ENCODE measurements around the gene PLEKHA3. TPM values are rescaled to one million over a fixed set of nuclear protein-coding genes. Genes with fewer than 3 reads are reported as not detected.
"Not testable (repeated sequence)": the region's sequence is repeated elsewhere in the genome, so short reads cannot be mapped to it uniquely, and the experiment has no call there.

PLEKHA3 gene
- 10.7 TPM for total RNA-seq

GRCh38 chr2:178480227-178481181, at the start of gene PLEKHA3:
Gene PLEKHA3, plus strand, starts transcription at chr2:178480457. Its CDS starts 413 bp downstream, at chr2:178480870.
- peak; percentile 94 for ATAC-seq

DNA sequence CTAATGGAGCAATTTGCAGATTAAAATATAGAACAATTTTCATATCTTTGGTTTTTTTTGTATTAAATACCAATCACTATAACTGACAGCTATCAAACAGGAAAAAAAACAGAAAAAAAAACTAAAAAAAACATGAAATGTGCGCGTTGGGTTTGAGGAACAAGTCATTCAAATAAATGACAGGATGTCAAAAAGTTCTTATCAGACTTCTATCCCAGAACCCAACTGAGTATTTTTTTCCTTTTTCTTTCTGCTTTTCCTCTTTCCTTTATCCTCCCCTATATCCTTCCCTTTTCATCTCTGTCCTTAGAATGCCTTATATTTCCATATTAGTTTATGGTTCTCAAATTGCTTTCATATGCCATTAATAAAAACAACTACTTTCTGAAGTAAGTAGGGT, 43.6 kb upstream of the PLEKHA3 start:
- no peak for ATAC-seq

GRCh38 chr2:178441426-178441825, 38.8 kb upstream of the PLEKHA3 start:
- no peak for ATAC-seq

GRCh38 chr2:178448968-178449661, 31.1 kb upstream of the PLEKHA3 start:
- no peak for ATAC-seq

DNA sequence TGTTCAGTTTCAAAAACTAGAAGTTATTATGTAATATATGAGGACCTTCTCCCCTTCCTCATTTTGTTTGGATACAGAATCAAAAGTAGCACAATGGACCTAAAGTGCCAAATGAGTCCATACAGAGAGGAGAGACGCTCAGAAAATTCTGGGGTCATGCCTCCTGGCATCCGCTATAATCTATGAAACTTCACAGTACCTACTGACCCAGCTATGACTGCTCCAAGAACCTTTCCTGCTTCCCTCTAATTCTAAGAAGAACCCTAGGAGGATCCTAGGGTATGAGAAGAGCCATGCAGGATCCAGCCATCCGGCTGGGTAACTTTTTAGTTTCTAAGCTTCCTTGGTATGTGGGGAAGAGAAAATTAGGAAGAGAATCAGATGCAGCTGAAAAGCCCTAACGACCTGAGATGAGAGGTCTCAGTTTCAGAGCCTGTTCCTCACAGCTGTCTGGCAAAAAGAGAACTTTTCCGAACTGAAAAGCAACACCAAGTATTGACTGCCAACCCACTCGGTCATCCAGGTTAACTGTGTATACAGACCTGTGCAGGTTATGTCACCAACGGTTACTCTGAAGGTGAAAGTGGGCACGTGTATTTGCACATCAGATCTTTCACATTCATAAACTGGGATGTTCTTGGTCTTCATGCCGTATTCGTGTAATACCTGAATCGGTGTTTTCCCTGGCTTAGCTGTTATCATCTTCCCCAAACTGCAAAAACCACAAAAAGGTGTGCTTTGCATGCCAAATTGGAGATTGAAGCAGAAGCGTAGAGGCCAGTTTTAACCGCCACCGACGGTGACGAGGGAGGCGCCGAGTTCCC, 30.3 kb upstream of the PLEKHA3 start:
- ATAC-seq, result no peak

DNA sequence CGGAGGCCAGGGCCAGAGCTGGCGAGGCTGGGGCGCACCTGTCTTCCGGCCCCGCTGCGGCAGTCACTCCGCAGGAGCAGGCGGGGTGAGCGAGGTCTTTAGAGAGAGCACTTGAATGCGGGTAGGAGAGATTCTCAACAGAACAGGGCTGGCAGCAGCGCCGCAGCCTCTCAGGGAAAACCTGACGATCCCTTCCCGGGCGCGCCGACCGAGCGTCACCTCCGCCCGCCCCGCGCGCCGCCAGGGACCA, 29.8 kb upstream of the PLEKHA3 start:
- ATAC-seq, result no peak

GRCh38 chr2:178450774-178451525, 29.3 kb upstream of the PLEKHA3 start, which contains the start of the genes PJVK and PRKRA:
Gene PJVK, plus strand, starts transcription at chr2:178451378. Its CDS starts 2,032 bp downstream, at chr2:178453410.
Gene PRKRA, minus strand, starts transcription at chr2:178451175. Its CDS starts 145 bp downstream, at chr2:178451030.
- peak; percentile 99 for ATAC-seq

- no peak for ATAC-seq
Observed at GRCh38 chr2:178452334-178452733, 27.9 kb upstream of the PLEKHA3 start.

GRCh38 chr2:178452870-178453269, 27.4 kb upstream of the PLEKHA3 start:
- no peak for ATAC-seq

DNA sequence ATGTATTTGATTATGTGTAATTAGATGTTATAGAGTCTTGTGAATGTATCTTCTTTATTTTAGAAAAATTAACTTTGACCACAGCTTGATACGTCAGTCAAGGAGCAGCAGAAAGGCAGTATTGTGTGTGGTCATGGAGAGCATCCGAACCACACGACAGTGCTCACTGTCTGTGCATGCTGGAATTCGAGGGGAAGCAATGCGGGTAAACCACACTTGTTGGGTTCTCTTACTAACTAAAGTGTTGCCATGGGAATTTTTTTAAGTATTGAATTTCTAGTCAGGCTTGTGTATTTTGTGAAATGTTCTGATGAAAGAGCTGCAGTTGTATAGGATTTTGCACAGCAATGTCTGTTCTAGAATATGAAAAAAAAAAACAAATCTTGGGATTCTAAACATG, 24.3 kb upstream of the PLEKHA3 start:
- no peak for ATAC-seq

DNA sequence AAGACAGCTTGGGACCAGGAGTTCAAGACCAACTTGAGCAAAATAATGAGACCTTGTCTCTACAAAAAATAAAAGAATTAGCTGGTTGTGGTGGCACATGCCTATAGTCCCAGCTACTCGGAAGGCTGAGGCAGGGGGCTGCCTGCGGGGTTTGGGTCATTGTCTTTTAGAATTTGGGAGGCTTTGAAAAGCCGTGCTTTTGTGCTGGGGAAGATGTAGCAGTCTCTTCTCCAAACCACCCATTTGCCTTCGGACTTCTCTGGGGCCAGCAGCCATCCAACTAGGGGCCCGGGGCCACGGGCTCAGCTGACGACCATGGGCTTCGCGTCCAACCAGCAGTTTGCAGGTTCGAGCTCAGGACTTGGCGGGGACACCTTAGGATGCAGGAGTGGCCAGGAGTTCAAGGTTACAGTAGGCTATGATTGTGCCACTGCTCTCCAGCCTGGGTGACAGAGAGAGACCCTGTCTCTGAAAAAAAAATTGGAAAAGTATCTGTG, 22.8 kb upstream of the PLEKHA3 start:
- no peak for ATAC-seq

GRCh38 chr2:178469219-178469849, 10.9 kb upstream of the PLEKHA3 start:
- ATAC-seq, result no peak

DNA sequence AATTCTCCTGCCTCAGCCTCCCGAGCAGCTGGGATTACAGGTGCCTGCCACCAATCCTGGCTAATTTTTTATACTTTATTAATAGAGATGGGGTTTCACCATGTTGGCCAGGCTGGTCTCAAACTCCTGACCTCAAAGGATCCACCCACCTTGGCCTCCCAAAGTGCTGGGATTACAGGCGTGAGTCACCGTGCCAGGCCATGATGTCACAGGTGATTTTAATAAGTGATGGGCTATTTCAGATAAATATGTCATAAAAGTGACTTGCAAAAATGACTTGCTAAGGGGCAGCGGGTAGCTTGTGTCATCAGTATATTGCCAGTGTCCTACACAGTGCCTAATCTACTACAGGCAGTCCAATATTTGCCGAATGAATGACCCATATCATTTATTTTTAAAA, 8.9 kb upstream of the PLEKHA3 start:
- not testable (repeated sequence) for ATAC-seq

DNA sequence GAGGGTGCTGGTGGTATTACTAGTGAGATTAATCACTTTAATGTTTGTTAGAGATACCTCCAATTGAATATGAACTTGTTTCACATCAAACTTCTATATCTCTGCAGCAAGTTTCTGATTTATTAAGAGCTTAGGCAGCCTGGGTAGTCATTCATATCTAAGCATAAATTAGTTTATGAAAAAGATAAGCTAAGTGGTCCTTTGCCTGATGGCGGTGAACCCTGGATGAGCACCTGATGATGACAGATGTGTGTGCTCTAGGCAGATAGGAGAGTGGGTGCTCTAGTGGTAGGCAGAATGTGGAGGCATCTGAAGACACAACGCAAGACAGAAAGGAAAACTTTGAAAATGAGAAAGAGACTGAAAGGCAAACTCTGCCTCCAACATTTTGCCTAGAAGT, 6.9 kb upstream of the PLEKHA3 start:
- ATAC-seq, result no peak

- no peak for ATAC-seq
Observed at GRCh38 chr2:178473931-178474330, 6.3 kb upstream of the PLEKHA3 start.

- no peak for ATAC-seq
Observed at GRCh38 chr2:178474560-178474959, 5.7 kb upstream of the PLEKHA3 start.

DNA sequence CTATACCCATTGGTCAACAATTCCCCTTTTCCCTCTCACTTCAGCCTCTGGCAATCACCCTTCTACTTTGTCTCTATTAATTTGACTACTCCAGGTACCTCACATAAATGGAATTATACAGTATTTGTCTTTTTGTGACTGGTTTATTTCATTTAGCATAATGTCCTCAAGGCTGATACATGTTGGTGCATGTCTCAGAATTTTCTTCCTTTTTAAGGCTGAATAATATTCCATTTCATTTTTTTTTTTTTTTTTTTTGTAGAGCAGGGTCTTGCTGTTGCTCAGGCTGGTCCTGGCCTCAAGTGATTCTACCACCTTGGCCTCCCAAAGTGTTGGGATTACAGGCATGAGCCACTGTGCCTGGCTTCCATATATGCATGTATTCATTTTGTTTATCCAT, 3.8 kb upstream of the PLEKHA3 start:
- no peak for ATAC-seq

GRCh38 chr2:178477443-178478129, 2.7 kb upstream of the PLEKHA3 start:
- no peak for ATAC-seq

GRCh38 chr2:178478130-178478438, 2.2 kb upstream of the PLEKHA3 start:
- ATAC-seq, result no peak

GRCh38 chr2:178478439-178479274, 1.6 kb upstream of the PLEKHA3 start, which contains the start of gene FKBP7:
Gene FKBP7, minus strand, starts transcription at chr2:178478600. Its CDS starts 101 bp downstream, at chr2:178478499.
- ATAC-seq, result peak; percentile 88
